Activated B cell treated with CpG ODN at 0.5 μM for 24 hours (primary cell): ENCODE results near the gene RBM10. TPM values are rescaled to one million over a fixed set of nuclear protein-coding genes. Genes with fewer than 3 reads are reported as not detected.
A peak's percentile ranks its signal among the peaks of the same experiment; 100 is the strongest.

Experiments used
- ATAC-seq: fragments of 200-7000 bp; cut with Tn5 transposase; one replicate; pipeline ENCODE4 v1.10.0; 2021; ENCODE audit warnings: low read depth, mild to moderate bottlenecking, moderate library complexity
- CTCF ChIA-PET: fragments of 350-600 bp; sonication (Branson Sonifier 250); formaldehyde crosslinking; loops from one replicate; lab custom pipeline; 2021; ENCODE audit warnings: antibody characterized with exemption; lab: Charles Lee
- POLR2A ChIA-PET: fragments of 350-600 bp; sonication (Branson Sonifier 250); formaldehyde crosslinking; loops from one replicate; lab custom pipeline; 2021; ENCODE audit warnings: antibody characterized with exemption; lab: Charles Lee
- DNase-seq: peaks from one replicate; pipeline ENCODE4 v3.0.0; 2022
- H3K27ac Mint-ChIP-seq: one replicate; pipeline ENCODE4 v1.8.0; 2020; ENCODE audit warnings: mixed read lengths
- H3K27me3 Mint-ChIP-seq: one replicate; pipeline ENCODE4 v1.8.0; 2021; ENCODE audit warnings: mixed read lengths
- H3K36me3 Mint-ChIP-seq: one replicate; pipeline ENCODE4 v1.8.0; 2021; ENCODE audit warnings: low read depth, mixed read lengths
- H3K4me1 Mint-ChIP-seq: one replicate; pipeline ENCODE4 v1.8.0; 2021; ENCODE audit warnings: mixed read lengths
- H3K4me3 Mint-ChIP-seq: one replicate; pipeline ENCODE4 v1.8.0; 2020; ENCODE audit warnings: mild to moderate bottlenecking, mixed read lengths
- H3K9me3 Mint-ChIP-seq: one replicate; pipeline ENCODE4 v1.8.0; 2020; ENCODE audit warnings: mixed read lengths
- CTCF ChIP-seq: fragments of 200-600 bp; IDR thresholded peaks from one replicate; pipeline ENCODE4 v1.8.0; 2022; ENCODE audit warnings: antibody characterized with exemption, mild to moderate bottlenecking
- intact Hi-C: fragments of 100-400 bp; cut with micrococcal nuclease; formaldehyde crosslinking; loops from one replicate; pipeline ENCODE4 v1.15.1; 2024
- total RNA-seq: library from RNA; stranded (reverse); gene quantifications from 2 replicates; pipeline ENCODE4 v1.2.3, GENCODE V29; 2022

RBM10 gene
- total RNA-seq, 1 donor from 2014 or later: 55.6 TPM

GRCh38 chrX:47214435-47215077, 69.5 kb downstream of the RBM10 start:
- no peak for DNase-seq
- Mint-ChIP-seq H3K4me3 (no peak overlapping the region), H3K27me3 (no peaks in the 10 kb centered on the region), H3K27ac (no peak overlapping the region), H3K4me1 (peaks cover 21% of the 10 kb centered on the region), H3K9me3 (no peaks in the 10 kb centered on the region), H3K36me3 (peaks cover 74% of the 10 kb centered on the region)
- ChIA-PET POLR2A (no interaction called here), CTCF (no interaction called here)
- ATAC-seq: no peak
- intact Hi-C loops: loop anchor here (5.0 kb wide), 1 partner anchor 438 kb away; the partner anchor contains the start of gene ELK1
- no peak for TF ChIP-seq CTCF

- ATAC-seq (no peak), DNase-seq (no peak)
- ChIA-PET CTCF (no interaction called here), POLR2A (interaction anchor here (1.0 kb wide), 1 partner anchor 18 kb away, joined by 5 read pairs; the partner anchor contains the start of gene USP11)
- Mint-ChIP-seq H3K4me3 (no peak overlapping the region), H3K4me1 (peaks cover 29% of the 10 kb centered on the region), H3K36me3 (peaks cover 70% of the 10 kb centered on the region), H3K27ac (no peak overlapping the region), H3K27me3 (no peaks in the 10 kb centered on the region), H3K9me3 (no peaks in the 10 kb centered on the region)
- intact Hi-C loops: loop anchor here (5.0 kb wide), 1 partner anchor 437 kb away; the partner anchor contains the start of gene ELK1
- TF ChIP-seq CTCF: no peak
Observed at GRCh38 chrX:47215291-47215900, 70.4 kb downstream of the RBM10 start.

GRCh38 chrX:47216393-47216925, 71.4 kb downstream of the RBM10 start:
- no peak for TF ChIP-seq CTCF
- no peak for ATAC-seq
- Mint-ChIP-seq H3K9me3 (no peaks in the 10 kb centered on the region), H3K27me3 (no peaks in the 10 kb centered on the region), H3K36me3 (peaks cover 60% of the 10 kb centered on the region), H3K4me1 (peaks cover 38% of the 10 kb centered on the region), H3K27ac (peak overlapping the region; percentile 99), H3K4me3 (no peak overlapping the region)
- intact Hi-C loops: loop anchor here (5.0 kb wide), 1 partner anchor 436 kb away; the partner anchor contains the start of gene ELK1
- no peak for DNase-seq
- POLR2A ChIA-PET: interaction anchor here (0.7 to 3.0 kb wide), 4 partner anchors 16 to 307 kb away, joined by 3 to 20 read pairs (median 4); partner anchors contain the start of gene USP11
- CTCF ChIA-PET: no interaction called here

- peaks cover 40% of the 10 kb centered on the region for H3K4me1 Mint-ChIP-seq
- ChIA-PET CTCF (interaction anchor here (1.0 to 1.5 kb wide), 4 partner anchors 21 to 306 kb away, joined by 3 to 4 read pairs (median 4); no protein-coding TSS in a partner anchor), POLR2A (interaction anchor here (0.6 to 3.6 kb wide), 18 partner anchors 12 to 343 kb away, joined by 3 to 53 read pairs (median 4); partner anchors contain the start of genes ARAF, NDUFB11, RBM10 and USP11)
- no peak for ATAC-seq
- H3K27ac Mint-ChIP-seq: peak overlapping the region; percentile 99
- H3K4me3 Mint-ChIP-seq: peak overlapping the region; percentile 92
- H3K36me3 Mint-ChIP-seq: peaks cover 54% of the 10 kb centered on the region
- no peak for TF ChIP-seq CTCF
- H3K27me3 Mint-ChIP-seq: no peaks in the 10 kb centered on the region
- H3K9me3 Mint-ChIP-seq: no peaks in the 10 kb centered on the region
- intact Hi-C loops: loop anchor here (5.0 kb wide), 1 partner anchor 435 kb away; the partner anchor contains the start of gene ELK1
- DNase-seq: no peak
Observed at GRCh38 chrX:47217121-47217851, 72.3 kb downstream of the RBM10 start.
